Measurements from ENCODE around the gene RTL1.

RTL1 gene

GRCh38 chr14:100842799-100843198 lies 60.7 kb downstream of the RTL1 start:
- DNase-seq (ENCODE audit: extremely low read depth, insufficient read length) = no peak
- no peak for TF ChIP-seq CTCF (IDR thresholded peaks at IDR 0.05; ENCODE audit: insufficient read depth, low read length, poor library complexity, severe bottlenecking)
- H3K36me3 ChIP-seq (ENCODE audit: control insufficient read depth, insufficient read depth, low read length) = no peaks in the 10 kb centered on the region
- no peak overlapping the region for H3K4me3 ChIP-seq (replicated peaks; ENCODE audit: low read depth, low read length)
- no peaks in the 10 kb centered on the region for H3K27me3 ChIP-seq (replicated peaks; ENCODE audit: control insufficient read depth, insufficient read depth, low read length)

- no peaks in the 10 kb centered on the region for H3K36me3 ChIP-seq (ENCODE audit: control insufficient read depth, insufficient read depth, low read length)
Measured at GRCh38 chr14:100841761-100842403, 61.6 kb downstream of the RTL1 start.

GRCh38 chr14:100841066-100841760 lies 62.3 kb downstream of the RTL1 start:
- no peak for DNase-seq (ENCODE audit: extremely low read depth, insufficient read length)
- no peak overlapping the region for H3K4me3 ChIP-seq (replicated peaks; ENCODE audit: low read depth, low read length)
- no peaks in the 10 kb centered on the region for H3K36me3 ChIP-seq (ENCODE audit: control insufficient read depth, insufficient read depth, low read length)
- no peaks in the 10 kb centered on the region for H3K27me3 ChIP-seq (replicated peaks; ENCODE audit: control insufficient read depth, insufficient read depth, low read length)
- TF ChIP-seq CTCF (IDR thresholded peaks at IDR 0.05; ENCODE audit: insufficient read depth, low read length, poor library complexity, severe bottlenecking) = no peak

More at GRCh38 chr14:100841761-100842403, 61.6 kb downstream of the RTL1 start:
- no peak for DNase-seq (ENCODE audit: extremely low read depth, insufficient read length)
- no peak for TF ChIP-seq CTCF (IDR thresholded peaks at IDR 0.05; ENCODE audit: insufficient read depth, low read length, poor library complexity, severe bottlenecking)
- no peaks in the 10 kb centered on the region for H3K27me3 ChIP-seq (replicated peaks; ENCODE audit: control insufficient read depth, insufficient read depth, low read length)
- no peak overlapping the region for H3K4me3 ChIP-seq (replicated peaks; ENCODE audit: low read depth, low read length)

- no peak overlapping the region for H3K4me3 ChIP-seq (replicated peaks; ENCODE audit: low read depth, low read length)
- TF ChIP-seq CTCF (IDR thresholded peaks at IDR 0.05; ENCODE audit: insufficient read depth, low read length, poor library complexity, severe bottlenecking) = no peak
- DNase-seq (ENCODE audit: extremely low read depth, insufficient read length) = no peak
- no peaks in the 10 kb centered on the region for H3K36me3 ChIP-seq (ENCODE audit: control insufficient read depth, insufficient read depth, low read length)
- H3K27me3 ChIP-seq (replicated peaks; ENCODE audit: control insufficient read depth, insufficient read depth, low read length) = no peaks in the 10 kb centered on the region
Measured at GRCh38 chr14:100840286-100841065, 63.0 kb downstream of the RTL1 start.

GRCh38 chr14:100839681-100840111 lies 63.8 kb downstream of the RTL1 start:
- no peak for TF ChIP-seq CTCF (IDR thresholded peaks at IDR 0.05; ENCODE audit: insufficient read depth, low read length, poor library complexity, severe bottlenecking)
- Histone ChIP-seq H3K36me3 (ENCODE audit: control insufficient read depth, insufficient read depth, low read length) (no peaks in the 10 kb centered on the region), H3K27me3 (replicated peaks; ENCODE audit: control insufficient read depth, insufficient read depth, low read length) (no peaks in the 10 kb centered on the region), H3K4me3 (replicated peaks; ENCODE audit: low read depth, low read length) (no peak overlapping the region)
- DNase-seq (ENCODE audit: extremely low read depth, insufficient read length) = no peak

All from GM06990 (cell line).